Naive thymus-derived CD8-positive, alpha-beta T cell (primary cell): Measurements from ENCODE around the gene NT5C1A. TPM values are rescaled to one million over a fixed set of nuclear protein-coding genes. Genes with fewer than 3 reads are reported as not detected.

Source experiments
- ATAC-seq, 2 donors: fragments of 150-1000 bp; cut with Tn5 transposase in 1 of 2; sonication (Bioruptor Pico), chemical (Tn5 transposase) in 1 of 2; 1 replicate in 1 of 2; 2 replicates in 1 of 2; pipeline ENCODE4 v1.10.0; 2021; ENCODE audit warnings: mild to moderate bottlenecking in 2 of 2, moderate library complexity in 2 of 2
- POLR2A ChIA-PET: fragments of 350-600 bp; sonication (Branson Sonifier 250); formaldehyde crosslinking; loops from one replicate; lab custom pipeline; 2021; ENCODE audit warnings: antibody characterized with exemption; lab: Charles Lee
- DNase-seq, 10 donors: peaks; one replicate each; pipeline versions ENCODE4 v3.0.0 to v3.0.0-alpha.2; 2020 to 2022
- H3K27ac Mint-ChIP-seq, 10 donors: one replicate each; pipeline ENCODE4 v1.8.0; 2020 to 2022; ENCODE audit warnings: mild to moderate bottlenecking in 10 of 10, mixed read lengths in 10 of 10, moderate library complexity in 4 of 10, inconsistent platforms in 1 of 10
- H3K27me3 Mint-ChIP-seq, 5 donors: one replicate each; pipeline ENCODE4 v1.8.0; 2021 to 2022; ENCODE audit warnings: mixed read lengths in 5 of 5
- H3K36me3 Mint-ChIP-seq, 3 donors: one replicate each; pipeline ENCODE4 v1.8.0; 2020 to 2022; ENCODE audit warnings: mixed read lengths in 3 of 3, mild to moderate bottlenecking in 2 of 3, inconsistent platforms in 1 of 3
- H3K4me1 Mint-ChIP-seq, 4 donors: one replicate each; pipeline ENCODE4 v1.8.0; 2021 to 2022; ENCODE audit warnings: mixed read lengths in 4 of 4
- H3K4me3 Mint-ChIP-seq, 10 donors: one replicate each; pipeline ENCODE4 v1.8.0; 2020 to 2022; ENCODE audit warnings: mild to moderate bottlenecking in 10 of 10, mixed read lengths in 10 of 10, moderate library complexity in 6 of 10, inconsistent platforms in 1 of 10
- H3K9me3 Mint-ChIP-seq, 9 donors: one replicate each; pipeline ENCODE4 v1.8.0; 2020 to 2022; ENCODE audit warnings: mixed read lengths in 9 of 9, mild to moderate bottlenecking in 3 of 9, inconsistent platforms in 1 of 9, moderate library complexity in 1 of 9
- polyA plus RNA-seq, 3 donors: library from polyadenylated mRNA; unstranded; fragments of 300-500 nt; fragmentation: Illumina TruSeq; gene quantifications; one replicate each; pipeline ENCODE4 v1.2.3, GENCODE V29; 2021
- total RNA-seq, 8 experiments: library from RNA in 2 of 8; stranded (reverse) in 2 of 8; gene quantifications; one replicate each; pipeline ENCODE4 v1.2.3 and lab custom pipeline; 2021 to 2026

NT5C1A gene
- total and polyA plus RNA-seq, 5 experiments from 2014 or later: 0.71 to 0.88 TPM; not detected in 3

- POLR2A ChIA-PET: no interaction called here
- Mint-ChIP-seq H3K4me1 (peaks cover 0 to 5% (median 2%) of the 10 kb centered on the region in 4 donors), H3K9me3 (no peaks in the 10 kb centered on the region), H3K27ac (no peak overlapping the region), H3K4me3 (no peak overlapping the region), H3K36me3 (no peaks in the 10 kb centered on the region), H3K27me3 (peaks cover 0 to 26% (median 9%) of the 10 kb centered on the region in 5 donors)
- DNase-seq: no peak
- ATAC-seq: no peak
Observed at GRCh38 chr1:39699419-39699818, 27.5 kb upstream of the NT5C1A start.

GRCh38 chr1:39698568-39698967, 26.7 kb upstream of the NT5C1A start:
- peaks cover 0 to 8% (median 3%) of the 10 kb centered on the region in 4 donors for H3K4me1 Mint-ChIP-seq
- H3K9me3 Mint-ChIP-seq: no peaks in the 10 kb centered on the region
- DNase-seq (no peak), ATAC-seq (no peak)
- no peak overlapping the region for H3K4me3 Mint-ChIP-seq
- H3K27ac Mint-ChIP-seq: no peak overlapping the region
- H3K27me3 Mint-ChIP-seq: peaks cover 0 to 27% (median 9%) of the 10 kb centered on the region in 5 donors
- POLR2A ChIA-PET: no interaction called here
- H3K36me3 Mint-ChIP-seq: no peaks in the 10 kb centered on the region

- Mint-ChIP-seq H3K27me3 (peaks cover 0 to 32% (median 9%) of the 10 kb centered on the region in 5 donors), H3K9me3 (no peaks in the 10 kb centered on the region), H3K27ac (no peak overlapping the region), H3K4me3 (no peak overlapping the region), H3K4me1 (peaks cover 6 to 21% (median 7%) of the 10 kb centered on the region in 4 donors), H3K36me3 (no peaks in the 10 kb centered on the region)
- ATAC-seq (no peak), DNase-seq (no peak)
- POLR2A ChIA-PET: no interaction called here
Observed at GRCh38 chr1:39696448-39696847, 24.5 kb upstream of the NT5C1A start.

GRCh38 chr1:39695016-39695415, 23.1 kb upstream of the NT5C1A start:
- Mint-ChIP-seq H3K27me3 (peaks cover 0 to 32% (median 2%) of the 10 kb centered on the region in 5 donors), H3K9me3 (no peaks in the 10 kb centered on the region), H3K27ac (peak overlapping the region in 4 of 10 donors; percentile 40 to 76 (median 52)), H3K4me1 (peaks cover 19 to 33% (median 19%) of the 10 kb centered on the region in 4 donors), H3K36me3 (no peaks in the 10 kb centered on the region), H3K4me3 (no peak overlapping the region)
- ATAC-seq (no peak), DNase-seq (no peak)
- POLR2A ChIA-PET: no interaction called here

- peak overlapping the region in 2 of 10 donors; percentile 11 to 31 for H3K4me3 Mint-ChIP-seq
- DNase-seq: no peak
- peaks cover 21 to 40% (median 27%) of the 10 kb centered on the region in 4 donors for H3K4me1 Mint-ChIP-seq
- POLR2A ChIA-PET: interaction anchor here (1.7 to 4.9 kb wide), 2 partner anchors 7 to 22 kb away, joined by 4 to 37 read pairs; partner anchors contain the start of gene NT5C1A
- H3K36me3 Mint-ChIP-seq: no peaks in the 10 kb centered on the region
- peaks cover 0 to 33% (median 2%) of the 10 kb centered on the region in 5 donors for H3K27me3 Mint-ChIP-seq
- no peak for ATAC-seq
- peak overlapping the region in 5 of 10 donors; percentile 21 to 58 (median 42) for H3K27ac Mint-ChIP-seq
- H3K9me3 Mint-ChIP-seq: no peaks in the 10 kb centered on the region
Observed at GRCh38 chr1:39694026-39694425, 22.1 kb upstream of the NT5C1A start.

GRCh38 chr1:39692152-39693074, 20.5 kb upstream of the NT5C1A start:
- DNase-seq: peak in 7 of 10 donors; percentile 14 to 73 (median 38)
- ATAC-seq: peak; percentile 11 to 16
- peak overlapping the region; percentile 80 to 97 (median 86) for H3K4me3 Mint-ChIP-seq
- no peaks in the 10 kb centered on the region for H3K9me3 Mint-ChIP-seq
- POLR2A ChIA-PET: interaction anchor here (0.6 to 4.9 kb wide), 12 partner anchors 9 to 1701 kb away, joined by 3 to 44 read pairs (median 4); partner anchors contain the start of genes NT5C1A and PPIE
- H3K27me3 Mint-ChIP-seq: peaks cover 0 to 36% (median 2%) of the 10 kb centered on the region in 5 donors
- H3K4me1 Mint-ChIP-seq: peaks cover 23 to 47% (median 34%) of the 10 kb centered on the region in 4 donors
- H3K36me3 Mint-ChIP-seq: no peaks in the 10 kb centered on the region
- H3K27ac Mint-ChIP-seq: peak overlapping the region; percentile 35 to 95 (median 88)

GRCh38 chr1:39691383-39692151, 19.7 kb upstream of the NT5C1A start, which contains the start of gene HPCAL4:
Gene HPCAL4, minus strand, starts transcription at chr1:39691433. Its CDS starts 6,830 bp downstream, at chr1:39684603.
- ATAC-seq (peak; percentile 83 to 87), DNase-seq (peak; percentile 78 to 96 (median 88))
- Mint-ChIP-seq H3K36me3 (no peaks in the 10 kb centered on the region), H3K4me3 (peak within 1 kb of the TSS; percentile 80 to 97 (median 87)), H3K9me3 (no peaks in the 10 kb centered on the region), H3K4me1 (peaks cover 22 to 47% (median 34%) of the 10 kb centered on the region in 4 donors), H3K27ac (peak within 1 kb of the TSS; percentile 58 to 95 (median 90)), H3K27me3 (peaks cover 0 to 34% (median 2%) of the 10 kb centered on the region in 5 donors)
- POLR2A ChIA-PET: interaction anchor here (0.6 to 4.9 kb wide), 14 partner anchors 8 to 1700 kb away, joined by 3 to 44 read pairs (median 4); partner anchors contain the start of genes NT5C1A and PPIE

GRCh38 chr1:39690794-39691382, 19.0 kb upstream of the NT5C1A start:
- ATAC-seq (peak; percentile 3 to 6), DNase-seq (peak in 1 of 10 donors; percentile 14)
- Mint-ChIP-seq H3K36me3 (peaks cover 0 to 4% (median 0%) of the 10 kb centered on the region in 3 donors), H3K4me3 (peak overlapping the region; percentile 80 to 97 (median 87)), H3K9me3 (no peaks in the 10 kb centered on the region), H3K4me1 (peaks cover 24 to 47% (median 34%) of the 10 kb centered on the region in 4 donors), H3K27me3 (peaks cover 0 to 34% (median 5%) of the 10 kb centered on the region in 5 donors), H3K27ac (peak overlapping the region; percentile 31 to 95 (median 90))
- POLR2A ChIA-PET: interaction anchor here (0.6 to 4.9 kb wide), 10 partner anchors 7 to 1534 kb away, joined by 3 to 44 read pairs (median 4); partner anchors contain the start of genes NT5C1A and PPIE

- Mint-ChIP-seq H3K9me3 (no peaks in the 10 kb centered on the region), H3K27me3 (peaks cover 0 to 34% (median 5%) of the 10 kb centered on the region in 5 donors), H3K4me1 (peaks cover 24 to 47% (median 34%) of the 10 kb centered on the region in 4 donors), H3K36me3 (peaks cover 0 to 4% (median 0%) of the 10 kb centered on the region in 3 donors), H3K4me3 (peak overlapping the region; percentile 80 to 97 (median 87)), H3K27ac (peak overlapping the region in 9 of 10 donors; percentile 57 to 95 (median 89))
- DNase-seq (no peak), ATAC-seq (no peak)
- POLR2A ChIA-PET: interaction anchor here (3.5 to 4.9 kb wide), 3 partner anchors 10 to 49 kb away, joined by 28 to 44 read pairs (median 37); partner anchors contain the start of genes NT5C1A and PPIE
Observed at GRCh38 chr1:39690225-39690624, 18.3 kb upstream of the NT5C1A start.

GRCh38 chr1:39689635-39690034, 17.7 kb upstream of the NT5C1A start:
- H3K36me3 Mint-ChIP-seq: peaks cover 0 to 4% (median 0%) of the 10 kb centered on the region in 3 donors
- peaks cover 2 to 36% (median 8%) of the 10 kb centered on the region in 5 donors for H3K27me3 Mint-ChIP-seq
- DNase-seq (no peak), ATAC-seq (no peak)
- peak overlapping the region in 6 of 10 donors; percentile 44 to 95 (median 79) for H3K27ac Mint-ChIP-seq
- H3K4me3 Mint-ChIP-seq: peak overlapping the region in 7 of 10 donors; percentile 80 to 97 (median 87)
- H3K4me1 Mint-ChIP-seq: peaks cover 28 to 49% (median 39%) of the 10 kb centered on the region in 4 donors
- POLR2A ChIA-PET: interaction anchor here (4.9 kb wide), 1 partner anchor 18 kb away, joined by 37 read pairs; the partner anchor contains the start of gene NT5C1A
- H3K9me3 Mint-ChIP-seq: no peaks in the 10 kb centered on the region

GRCh38 chr1:39689214-39689613, 17.3 kb upstream of the NT5C1A start:
- Mint-ChIP-seq H3K27ac (peak overlapping the region in 4 of 10 donors; percentile 25 to 81 (median 49)), H3K4me3 (peak overlapping the region in 2 of 10 donors; percentile 29 to 96)
- POLR2A ChIA-PET: interaction anchor here (4.9 kb wide), 1 partner anchor 17 kb away, joined by 37 read pairs; the partner anchor contains the start of gene NT5C1A

More at GRCh38 chr1:39689214-39689613, 17.3 kb upstream of the NT5C1A start:
- Mint-ChIP-seq H3K9me3 (no peaks in the 10 kb centered on the region), H3K4me1 (peaks cover 29 to 48% (median 42%) of the 10 kb centered on the region in 4 donors), H3K27me3 (peaks cover 2 to 33% (median 8%) of the 10 kb centered on the region in 5 donors), H3K36me3 (peaks cover 0 to 4% (median 0%) of the 10 kb centered on the region in 3 donors)
- DNase-seq (no peak), ATAC-seq (no peak)
